Anterior cingulate cortex (tissue), 58 donors: ENCODE measurements around the gene ACOT8.
A peak's percentile ranks its signal among the peaks of the same experiment; 100 is the strongest.

ENCODE experiments used
- DNase-seq, 58 donors: peaks; one replicate each; lab custom pipeline; 2025; lab: John Stamatoyannopoulos, UW

ACOT8 gene

DNA sequence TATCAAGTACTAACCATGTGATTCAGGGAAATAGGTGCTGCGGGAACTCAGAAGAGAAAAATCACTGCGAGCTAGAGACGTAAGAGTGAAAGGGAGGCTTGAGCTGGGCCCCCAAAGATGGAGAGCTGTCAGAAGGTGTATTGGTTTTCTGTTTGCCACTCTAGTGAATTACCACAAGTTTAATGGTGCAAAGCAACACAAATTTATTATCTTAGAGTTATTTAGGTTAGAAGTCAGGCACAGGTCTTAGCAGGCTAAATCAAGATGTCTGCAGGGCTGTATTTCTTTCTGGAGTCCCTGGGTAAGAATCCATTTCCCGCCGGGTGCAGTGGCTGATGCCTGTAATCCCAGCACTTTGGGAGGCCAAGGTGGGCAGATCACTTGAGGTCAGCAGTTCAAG lies 2.7 kb upstream of the ACOT8 start:
- no peak for DNase-seq

DNA sequence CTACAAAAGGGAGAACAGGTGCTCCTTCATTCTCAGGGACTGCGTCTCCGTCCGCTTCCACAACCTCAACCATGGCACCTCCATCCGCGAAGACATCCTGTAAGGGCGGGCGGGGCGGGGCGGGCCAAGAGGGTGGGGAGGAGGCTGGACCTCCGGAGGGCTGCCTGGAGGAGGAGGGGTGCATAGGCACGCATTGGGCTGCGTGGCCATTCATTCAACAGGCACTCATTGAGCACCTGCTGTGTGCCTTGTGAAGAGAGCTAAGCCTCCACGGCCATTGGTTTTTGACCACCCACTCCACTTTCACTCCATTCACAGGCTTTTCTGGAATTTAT lies 657 bp upstream of the ACOT8 start:
- peak in 2 of 58 donors; percentile 47 to 61 for DNase-seq

DNA sequence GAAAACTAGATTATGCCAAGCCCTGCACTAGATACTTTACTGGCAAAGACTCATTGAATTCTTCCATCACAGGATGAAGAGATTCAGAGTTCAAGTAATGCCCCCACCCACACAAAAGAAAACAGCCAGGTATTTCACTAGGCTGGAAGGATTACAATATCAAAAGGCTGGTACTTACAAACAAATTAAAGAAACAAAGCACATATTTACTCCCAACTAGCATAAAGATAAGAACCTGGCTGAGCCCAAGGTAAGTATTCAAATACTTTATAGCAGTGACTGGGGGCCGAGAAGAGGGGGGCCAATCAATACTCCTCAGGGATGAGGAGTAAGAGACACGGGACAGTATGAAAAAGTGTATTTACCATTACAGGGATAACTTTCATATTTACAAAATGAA lies 3.7 kb downstream of the ACOT8 start:
- no peak for DNase-seq

DNA sequence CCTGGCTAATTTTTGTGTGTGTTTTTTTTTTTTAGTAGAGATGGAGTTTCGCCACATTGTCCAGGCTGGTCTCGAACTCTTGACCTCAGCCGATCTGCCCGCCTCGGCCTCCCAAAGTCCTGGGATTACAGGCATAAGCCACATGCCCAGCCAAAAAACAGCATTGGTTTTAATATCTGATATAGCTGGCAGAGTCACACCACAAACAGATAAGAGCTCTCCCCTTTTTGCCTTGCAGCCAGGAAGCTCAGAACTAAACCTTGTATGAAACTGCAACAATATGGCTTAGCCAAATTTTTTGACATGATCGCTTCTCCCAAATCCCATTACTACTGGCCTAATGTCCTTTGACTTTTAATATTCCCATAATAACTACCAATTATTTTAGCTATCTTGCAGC lies 4.9 kb downstream of the ACOT8 start:
- DNase-seq, result no peak

DNA sequence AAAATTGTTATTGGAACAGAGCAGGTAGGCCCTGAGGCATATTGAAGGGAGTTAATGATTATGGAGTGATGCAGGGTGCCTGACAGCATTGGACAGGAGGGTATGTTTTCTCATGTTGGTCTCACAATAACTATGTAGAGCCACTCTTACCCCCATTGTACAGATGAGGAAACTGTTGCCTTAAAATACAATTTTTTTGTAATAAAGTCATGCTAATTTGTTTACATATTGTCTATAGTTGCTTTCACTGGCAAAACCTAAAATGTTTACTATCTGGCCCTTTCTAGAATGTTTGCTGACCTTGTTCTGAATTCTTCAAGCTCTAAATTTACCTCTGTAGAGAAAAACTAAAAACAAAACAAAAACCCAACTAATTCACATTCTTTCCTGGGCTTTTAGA lies 5.7 kb downstream of the ACOT8 start:
- DNase-seq, result no peak

DNA sequence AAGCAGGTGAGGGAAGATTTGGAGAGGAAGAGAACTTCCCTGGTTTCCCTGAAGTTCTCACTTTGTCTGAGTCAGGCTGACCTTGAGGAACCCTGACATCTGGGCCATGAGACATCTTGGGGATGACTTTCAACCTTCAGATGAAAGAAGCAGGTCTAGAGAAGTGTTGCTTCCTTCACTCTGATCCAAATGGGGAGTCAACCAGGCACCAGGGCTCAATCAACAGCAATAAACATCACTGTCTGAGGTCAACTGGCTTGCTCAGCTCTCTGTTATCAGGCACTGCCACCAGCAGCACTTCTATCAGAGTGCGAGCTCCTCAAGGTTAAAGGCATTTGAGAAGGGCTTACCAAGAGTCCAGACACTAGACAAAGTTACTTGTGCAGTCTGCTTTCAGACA lies 6.3 kb downstream of the ACOT8 start:
- DNase-seq, result no peak

DNA sequence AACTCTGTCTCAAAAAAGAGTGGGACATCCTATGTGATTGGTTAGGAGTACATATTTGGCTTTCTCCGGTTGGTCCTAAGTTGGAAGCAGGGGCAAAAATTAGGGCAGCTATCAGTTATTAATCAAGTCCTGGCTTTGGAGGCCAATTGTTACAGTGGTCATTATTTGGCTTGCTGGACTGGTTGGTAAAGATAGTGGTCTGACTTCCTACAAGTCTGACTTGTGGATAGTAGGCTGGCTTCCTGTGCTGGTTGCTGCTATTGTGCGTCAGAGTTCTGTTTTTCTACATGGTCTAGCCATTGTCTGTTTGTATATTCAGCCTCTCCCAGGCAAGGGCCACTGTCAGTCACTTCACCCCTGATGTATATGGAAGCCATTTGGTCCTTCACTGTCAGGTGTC lies 7.0 kb downstream of the ACOT8 start:
- no peak for DNase-seq

DNA sequence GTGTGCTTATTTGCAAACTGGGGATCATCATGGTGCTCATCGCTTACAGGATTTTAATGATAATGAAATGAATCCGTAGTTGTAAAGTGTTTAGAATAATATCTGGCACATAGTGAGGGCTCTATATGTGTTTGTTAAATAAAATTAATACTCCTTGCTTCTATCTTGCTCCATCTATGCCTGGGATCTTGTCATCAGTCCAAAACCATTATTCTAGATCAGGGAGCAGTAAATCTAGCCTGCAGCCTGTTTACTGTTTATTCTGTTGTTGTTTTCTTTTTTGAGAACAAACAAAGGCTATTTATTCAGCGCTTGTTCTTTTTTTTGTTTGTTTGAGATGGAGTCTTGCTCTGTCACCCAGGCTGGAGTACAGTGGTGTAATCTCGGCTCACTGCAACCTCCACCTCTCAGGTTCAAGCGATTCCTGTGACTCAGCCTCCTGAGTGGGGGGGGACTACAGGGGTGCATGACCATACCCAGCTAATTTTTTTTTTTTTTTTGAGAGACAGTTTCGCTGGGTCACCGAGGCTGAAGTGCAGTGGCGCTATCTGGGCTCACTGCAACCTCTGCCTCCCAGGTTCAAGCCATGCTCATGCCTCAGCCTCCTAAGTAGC lies 8.1 kb downstream of the ACOT8 start:
- no peak for DNase-seq

DNA sequence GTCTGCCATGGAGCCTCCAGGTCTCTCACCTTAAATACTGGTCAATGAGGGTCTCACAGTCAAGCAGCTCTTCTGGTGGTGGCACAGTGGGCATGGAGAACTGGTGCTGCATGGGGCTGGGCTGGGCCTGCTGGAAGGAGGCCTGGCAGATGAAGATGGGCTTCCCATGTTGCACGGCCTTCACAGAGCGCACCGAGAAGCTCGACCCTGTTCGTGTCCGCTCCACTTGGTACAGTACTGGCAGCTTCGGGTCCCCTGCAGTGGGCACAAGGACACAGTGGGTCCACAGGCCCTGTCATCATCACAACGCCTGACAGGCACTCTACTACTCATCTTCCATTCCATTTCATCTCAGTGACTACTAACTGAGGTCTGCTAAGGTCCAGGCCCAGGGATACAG lies 8.8 kb downstream of the ACOT8 start:
- no peak for DNase-seq

DNA sequence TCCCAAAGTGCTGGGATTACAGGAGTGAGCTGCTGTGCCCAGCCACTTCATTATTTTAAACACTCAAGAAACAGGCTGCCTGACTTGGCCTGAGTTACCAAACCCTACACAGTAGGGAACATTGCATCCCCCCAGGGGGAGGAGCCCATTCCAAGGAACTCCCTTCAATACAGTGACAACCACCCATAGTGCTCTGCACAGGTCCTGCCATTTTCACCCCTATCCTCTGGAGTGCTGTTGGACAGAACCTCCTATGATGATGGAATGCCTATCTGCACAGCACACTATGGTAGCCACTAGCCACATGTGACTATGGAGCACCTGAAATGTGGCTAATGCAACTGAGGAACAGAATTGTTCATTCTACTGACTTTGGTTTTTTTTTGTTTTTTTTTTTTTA lies 11.7 kb downstream of the ACOT8 start:
- no peak for DNase-seq

DNA sequence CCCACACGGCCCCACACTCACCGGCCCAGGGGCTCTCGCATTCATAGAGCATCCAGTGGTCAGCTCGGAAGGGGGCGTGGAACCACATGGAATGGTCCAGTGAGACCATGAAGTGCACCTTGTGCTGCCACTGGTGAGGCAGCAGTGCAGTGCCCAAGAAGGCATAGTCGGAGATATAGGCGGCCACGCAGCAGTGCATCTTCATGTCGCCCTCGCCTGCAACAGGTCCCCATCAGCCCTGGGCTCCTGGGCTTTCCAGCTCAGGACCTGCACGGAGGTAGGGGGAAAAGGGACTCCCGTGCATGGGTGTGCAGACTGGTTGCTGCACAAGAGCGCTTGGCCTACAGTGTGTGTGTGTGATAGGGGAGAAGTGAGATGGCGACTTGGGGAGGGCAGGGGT lies 13.7 kb downstream of the ACOT8 start:
- DNase-seq, result no peak

DNA sequence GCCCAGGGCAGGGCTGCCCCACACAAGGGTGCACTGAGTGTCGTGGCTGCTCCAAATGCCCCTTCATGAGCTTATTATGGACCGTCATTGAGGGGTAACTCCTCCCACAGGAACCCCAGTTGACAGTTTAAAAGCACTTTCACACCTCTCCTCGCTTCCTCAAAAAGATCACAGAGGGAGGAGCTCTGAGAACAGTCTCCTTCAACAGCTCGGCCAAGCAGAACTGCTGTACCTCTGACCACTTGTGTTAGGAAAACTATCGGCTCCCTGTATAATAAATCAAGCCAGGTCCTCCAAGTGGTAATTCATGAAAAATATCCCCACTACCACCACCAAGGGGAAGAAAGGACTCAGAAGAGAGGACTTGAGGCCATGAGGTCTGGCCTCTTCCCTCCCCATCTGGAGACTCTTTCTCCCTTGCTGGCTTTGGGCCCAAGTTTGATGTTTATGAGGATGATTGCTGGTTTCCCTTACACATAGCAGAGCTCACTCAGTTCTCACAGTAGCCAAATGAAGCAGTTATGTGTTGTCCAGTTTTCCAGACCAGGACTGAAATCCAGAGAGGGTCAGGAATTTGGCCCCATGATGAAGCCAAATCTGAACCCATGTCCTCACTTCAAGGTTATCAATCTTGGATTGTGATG lies 14.9 kb downstream of the ACOT8 start:
- DNase-seq, result no peak

DNA sequence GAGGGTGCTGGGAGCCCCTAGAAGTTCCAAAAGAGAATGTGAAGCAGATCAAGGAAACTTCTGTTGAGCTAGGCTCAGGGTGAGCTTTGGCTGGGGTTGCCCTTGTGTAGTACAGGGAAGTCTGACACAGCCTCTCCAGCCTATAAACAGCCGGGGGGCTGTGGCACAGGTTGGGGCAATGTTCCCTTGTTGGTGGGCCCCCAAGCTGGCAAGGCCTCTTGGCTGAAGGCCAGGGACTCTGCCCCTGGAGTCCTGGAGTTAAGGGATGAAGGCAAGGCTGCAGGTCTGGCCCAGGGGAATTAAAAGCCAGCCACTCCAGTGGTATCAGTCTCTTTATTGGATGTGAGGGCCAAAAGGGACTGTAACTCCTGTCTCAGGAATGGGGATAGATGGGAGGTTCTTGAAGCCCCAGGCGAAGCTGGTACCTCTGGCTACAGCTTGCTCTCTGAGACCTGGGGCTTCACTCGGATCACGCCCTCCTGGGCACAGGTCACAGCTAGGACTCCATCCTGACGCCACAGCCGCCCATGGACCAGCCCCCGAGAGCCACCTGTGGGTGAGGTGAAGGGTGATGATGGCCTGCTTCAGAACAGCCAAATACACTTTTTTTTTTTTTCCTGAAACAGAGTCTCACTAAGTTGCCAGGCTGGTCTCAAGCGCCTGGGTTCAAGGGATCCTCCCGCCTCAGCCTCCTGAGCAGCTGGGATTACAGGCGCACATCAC lies 15.6 kb downstream of the ACOT8 start:
- no peak for DNase-seq

DNA sequence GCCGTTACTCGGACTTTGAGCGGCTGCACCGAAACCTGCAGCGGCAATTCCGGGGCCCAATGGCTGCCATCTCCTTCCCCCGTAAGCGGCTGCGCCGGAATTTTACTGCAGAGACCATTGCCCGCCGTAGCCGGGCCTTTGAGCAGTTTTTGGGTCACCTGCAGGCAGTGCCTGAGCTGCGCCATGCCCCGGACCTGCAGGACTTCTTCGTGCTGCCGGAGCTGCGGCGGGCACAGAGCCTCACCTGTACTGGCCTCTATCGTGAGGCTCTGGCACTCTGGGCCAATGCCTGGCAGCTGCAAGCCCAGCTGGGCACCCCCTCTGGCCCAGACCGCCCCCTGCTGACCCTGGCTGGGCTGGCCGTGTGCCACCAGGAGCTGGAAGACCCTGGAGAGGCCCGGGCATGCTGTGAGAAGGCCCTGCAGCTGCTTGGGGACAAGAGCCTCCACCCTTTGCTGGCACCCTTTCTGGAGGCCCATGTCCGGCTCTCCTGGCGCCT lies 16.4 kb downstream of the ACOT8 start:
- no peak for DNase-seq

DNA sequence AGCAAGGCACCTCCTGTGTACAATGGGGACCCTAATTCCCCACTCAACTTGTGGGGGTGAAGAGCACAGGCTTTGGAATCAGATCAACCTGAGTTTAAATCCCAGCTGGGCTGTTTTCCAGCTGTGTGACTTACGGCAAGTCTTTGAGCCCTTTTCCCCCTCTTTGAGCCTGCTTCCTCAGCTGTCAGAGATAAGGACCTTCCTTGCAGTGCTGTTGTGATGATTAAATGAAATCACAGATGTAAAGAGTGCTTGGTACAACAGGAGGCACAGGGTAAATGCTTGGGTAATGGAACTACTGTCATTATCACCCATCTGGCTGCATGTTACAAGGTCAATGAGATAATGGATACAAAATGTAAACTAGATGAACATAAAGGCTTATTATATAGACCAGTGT lies 20.4 kb downstream of the ACOT8 start:
- no peak for DNase-seq

DNA sequence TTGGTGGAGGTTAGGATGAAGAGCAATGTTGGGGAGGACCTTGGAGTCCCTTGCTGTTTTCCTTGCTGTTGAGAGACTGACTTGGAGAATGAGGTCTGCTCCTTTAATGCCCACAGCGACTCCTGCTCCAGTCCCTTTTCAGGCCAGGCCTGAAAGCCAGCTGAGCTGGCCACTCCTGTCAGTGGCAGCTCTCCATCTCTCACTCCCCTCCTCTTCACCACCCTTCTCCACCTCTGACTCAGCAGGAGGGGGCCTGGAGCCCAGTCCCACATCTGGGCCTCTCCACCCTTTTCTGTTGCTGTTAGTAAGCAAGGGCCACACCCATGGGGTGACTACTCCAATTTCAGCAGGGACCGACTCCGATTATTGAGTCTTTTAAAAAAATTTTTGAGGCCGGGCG lies 21.4 kb downstream of the ACOT8 start:
- DNase-seq, result peak in 2 of 58 donors; percentile 2 to 18

DNA sequence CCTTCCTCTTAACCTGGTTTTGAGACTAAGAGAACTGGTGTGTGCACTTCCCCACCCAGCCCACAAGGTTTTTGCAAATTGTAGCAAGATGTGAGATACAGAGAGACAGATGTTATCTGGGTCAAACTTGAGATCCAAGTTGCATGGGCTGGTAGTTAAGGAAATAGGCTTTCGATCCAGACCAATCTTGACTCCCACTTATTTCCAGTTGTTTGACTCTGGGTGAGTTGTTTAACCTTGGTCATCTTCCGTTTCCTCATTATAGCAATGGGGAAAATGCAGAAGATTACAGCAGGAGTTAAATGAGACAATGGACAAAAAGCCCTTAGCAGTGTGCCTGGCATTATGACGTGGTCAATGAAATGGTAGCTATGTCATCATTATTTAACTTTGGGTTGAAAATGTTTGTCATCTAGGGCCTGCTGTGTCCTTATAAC lies 21.8 kb downstream of the ACOT8 start:
- DNase-seq, result no peak

DNA sequence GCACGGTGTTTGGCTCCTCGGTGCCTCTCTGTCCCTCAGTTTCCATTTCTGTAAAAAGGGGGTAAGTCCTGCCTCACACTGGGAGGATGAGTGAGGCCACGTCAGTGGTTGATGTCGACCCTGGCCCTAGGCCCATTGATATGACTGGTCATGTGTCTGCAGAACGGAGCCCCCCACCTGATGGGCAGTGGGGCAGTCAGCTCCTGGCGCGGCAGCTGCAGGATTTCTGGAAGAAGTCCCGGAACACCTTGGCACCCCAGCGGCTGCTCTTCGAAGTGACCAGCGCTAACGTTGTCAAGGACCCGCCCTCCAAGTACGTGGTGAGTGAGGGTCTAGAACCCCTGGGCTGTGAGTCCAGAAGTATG lies 22.4 kb downstream of the ACOT8 start:
- no peak for DNase-seq

DNA sequence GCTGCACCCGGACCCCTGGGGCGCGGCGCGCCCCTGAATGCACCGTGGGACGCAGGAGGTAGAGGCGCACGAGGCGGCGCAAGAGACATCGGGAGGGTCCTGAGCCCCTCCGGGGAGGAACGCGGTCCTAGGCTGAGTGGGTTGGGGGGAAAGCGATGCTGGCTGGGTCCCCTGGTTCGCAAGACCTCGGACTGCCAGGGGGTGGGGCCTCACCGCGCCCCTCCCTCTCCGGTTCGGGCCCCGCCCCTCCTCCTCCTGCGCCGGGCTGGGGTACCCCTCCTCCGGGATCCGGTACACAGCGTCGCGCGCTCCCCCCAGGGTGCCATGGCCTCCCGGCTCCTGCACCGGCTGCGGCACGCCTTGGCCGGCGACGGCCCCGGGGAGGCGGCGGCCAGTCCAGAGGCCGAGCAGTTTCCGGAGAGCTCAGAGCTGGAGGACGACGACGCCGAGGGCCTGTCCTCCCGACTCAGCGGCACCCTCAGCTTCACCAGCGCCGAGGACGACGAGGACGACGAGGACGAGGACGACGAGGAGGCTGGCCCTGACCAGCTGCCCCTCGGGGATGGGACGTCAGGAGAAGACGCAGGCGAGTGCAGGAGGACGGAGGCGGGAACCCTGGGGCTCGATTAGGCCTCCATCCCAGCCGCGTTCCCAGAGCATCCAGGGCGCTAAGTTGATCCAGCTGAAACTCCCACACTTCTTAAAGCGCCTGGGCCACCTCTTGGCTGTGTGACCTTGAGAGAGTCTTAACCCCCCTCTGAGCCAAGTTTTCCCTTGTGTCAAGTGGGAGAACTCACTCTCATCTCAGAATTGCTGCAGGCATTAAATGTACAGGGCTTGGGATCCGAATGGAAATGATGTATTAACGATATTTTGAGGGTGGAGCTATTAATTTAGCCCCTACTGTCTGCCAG lies 23.1 kb downstream of the ACOT8 start:
- peak in 54 of 58 donors; percentile 25 to 80 (median 70) for DNase-seq

DNA sequence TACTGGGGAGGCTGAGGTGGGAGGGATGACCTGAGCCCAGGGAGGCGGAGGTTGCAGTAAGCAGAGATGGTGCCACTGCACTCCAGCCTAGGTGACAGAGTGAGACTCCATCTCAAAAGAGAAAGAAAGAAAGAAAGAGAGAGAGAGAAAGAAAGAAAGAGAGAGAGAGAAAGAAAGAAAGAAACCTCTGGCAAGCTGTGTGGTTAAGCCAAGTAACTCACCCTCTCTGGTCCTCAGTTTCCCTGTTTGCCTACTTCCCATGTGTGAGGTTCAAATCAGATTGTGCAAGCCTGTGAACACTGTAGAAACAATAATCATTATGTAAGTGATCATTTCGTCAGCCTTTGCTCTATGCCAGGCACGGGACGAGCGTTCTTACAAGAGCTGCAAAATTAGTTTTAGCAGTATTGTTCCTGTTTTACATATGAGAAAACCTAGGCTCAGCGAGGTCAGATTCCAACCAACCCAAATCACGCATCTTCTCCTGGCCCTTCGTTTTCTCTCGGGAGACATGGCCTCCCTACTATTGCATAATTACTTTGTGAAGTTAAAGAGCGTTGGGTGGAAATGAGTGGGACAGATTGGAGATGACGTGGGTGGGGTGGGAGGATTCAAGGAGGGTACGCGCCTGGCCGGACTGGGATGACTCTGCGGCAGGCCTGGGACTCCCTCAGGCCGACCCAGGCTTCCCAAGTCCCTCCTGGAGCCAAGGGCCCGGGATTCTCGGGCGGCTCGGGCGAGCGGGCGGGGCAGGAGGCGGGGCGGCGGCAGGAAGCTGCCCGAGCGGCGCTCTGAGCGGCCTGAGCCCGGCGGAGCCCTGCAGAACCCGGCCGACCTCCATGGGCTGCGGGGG lies 23.9 kb downstream of the ACOT8 start, which contains the start of gene SNX21:
Gene SNX21 (plus strand): TSS at position 770 of the 853 bp plus-strand sequence. CDS start 121 bp downstream, outside the sequence.
- DNase-seq, result peak in 52 of 58 donors; percentile 24 to 78 (median 67)
